Measurements from ENCODE around the gene DSCAML1.

DNA sequence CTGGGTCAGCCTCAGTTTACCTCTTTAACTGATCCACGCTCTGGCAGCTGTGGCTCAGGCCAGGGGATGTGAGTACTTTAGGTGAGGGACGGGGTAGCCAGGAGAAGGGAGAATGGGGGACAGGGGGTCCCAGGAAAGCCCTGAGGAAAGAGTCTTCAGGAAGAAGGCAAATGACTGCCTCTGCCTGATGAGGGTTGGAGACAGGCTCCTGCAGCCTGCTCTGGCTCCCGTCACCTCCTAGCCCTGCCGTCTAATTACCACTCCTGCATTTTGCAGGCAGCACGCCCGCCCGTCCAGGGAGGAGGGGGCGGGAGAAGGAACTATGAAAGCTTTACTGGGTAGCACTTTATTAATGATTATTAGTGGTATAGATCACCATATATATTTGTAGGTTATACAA lies 352.8 kb downstream of the DSCAML1 start:
- TF ChIP-seq POLR2A (IDR thresholded peaks at IDR 0.05), result no peak
- TF ChIP-seq, protein P1, sequence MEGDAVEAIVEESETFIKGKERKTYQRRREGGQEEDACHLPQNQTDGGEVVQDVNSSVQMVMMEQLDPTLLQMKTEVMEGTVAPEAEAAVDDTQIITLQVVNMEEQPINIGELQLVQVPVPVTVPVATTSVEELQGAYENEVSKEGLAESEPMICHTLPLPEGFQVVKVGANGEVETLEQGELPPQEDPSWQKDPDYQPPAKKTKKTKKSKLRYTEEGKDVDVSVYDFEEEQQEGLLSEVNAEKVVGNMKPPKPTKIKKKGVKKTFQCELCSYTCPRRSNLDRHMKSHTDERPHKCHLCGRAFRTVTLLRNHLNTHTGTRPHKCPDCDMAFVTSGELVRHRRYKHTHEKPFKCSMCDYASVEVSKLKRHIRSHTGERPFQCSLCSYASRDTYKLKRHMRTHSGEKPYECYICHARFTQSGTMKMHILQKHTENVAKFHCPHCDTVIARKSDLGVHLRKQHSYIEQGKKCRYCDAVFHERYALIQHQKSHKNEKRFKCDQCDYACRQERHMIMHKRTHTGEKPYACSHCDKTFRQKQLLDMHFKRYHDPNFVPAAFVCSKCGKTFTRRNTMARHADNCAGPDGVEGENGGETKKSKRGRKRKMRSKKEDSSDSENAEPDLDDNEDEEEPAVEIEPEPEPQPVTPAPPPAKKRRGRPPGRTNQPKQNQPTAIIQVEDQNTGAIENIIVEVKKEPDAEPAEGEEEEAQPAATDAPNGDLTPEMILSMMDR (IDR thresholded peaks at IDR 0.05), result no peak
- no peak for TF ChIP-seq POLR2AphosphoS5 (IDR thresholded peaks at IDR 0.05)
- TF ChIP-seq EP300 (IDR thresholded peaks at IDR 0.05; ENCODE audit: low read depth), result no peak
